ENCODE results near the gene S100A5.

The S100A5 gene

DNA sequence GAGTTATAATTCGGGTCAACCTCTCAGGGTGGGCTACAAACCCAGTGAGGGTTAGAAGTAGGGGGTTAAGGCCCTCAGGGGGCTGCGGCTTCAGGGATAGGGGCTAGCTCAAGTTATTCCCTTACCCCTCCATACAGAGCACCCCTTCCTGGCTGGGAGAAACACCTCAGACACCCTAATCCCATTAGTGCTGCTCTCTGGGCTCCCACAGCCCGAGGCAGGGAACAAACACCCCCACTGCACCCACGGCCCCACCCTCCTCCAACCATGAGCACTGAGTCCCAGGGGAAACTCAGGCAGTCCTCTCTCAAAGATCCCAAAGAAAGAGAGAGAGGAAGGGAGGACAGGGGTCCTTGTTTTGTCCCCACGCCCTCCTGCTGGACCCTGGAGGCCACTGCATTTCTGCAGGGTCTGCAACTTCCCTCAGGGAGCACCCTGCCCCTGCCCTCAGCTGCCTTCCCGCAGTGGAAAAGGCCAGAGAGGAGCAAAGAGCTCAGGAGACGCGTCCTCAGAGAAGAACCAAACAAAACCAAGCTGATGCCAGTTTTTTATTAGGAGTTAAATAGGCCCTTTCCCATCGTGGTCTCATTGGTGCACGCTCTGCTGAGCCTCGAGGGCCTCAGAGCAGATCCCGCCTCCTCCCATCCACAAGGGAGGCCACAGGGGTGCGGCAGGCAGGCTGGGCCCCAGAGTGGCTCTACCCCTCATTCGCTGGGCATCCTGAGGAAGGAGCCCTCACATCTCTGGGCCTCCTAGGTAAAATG, 6.2 kb upstream of the S100A5 start:
- no peak for DNase-seq

DNA sequence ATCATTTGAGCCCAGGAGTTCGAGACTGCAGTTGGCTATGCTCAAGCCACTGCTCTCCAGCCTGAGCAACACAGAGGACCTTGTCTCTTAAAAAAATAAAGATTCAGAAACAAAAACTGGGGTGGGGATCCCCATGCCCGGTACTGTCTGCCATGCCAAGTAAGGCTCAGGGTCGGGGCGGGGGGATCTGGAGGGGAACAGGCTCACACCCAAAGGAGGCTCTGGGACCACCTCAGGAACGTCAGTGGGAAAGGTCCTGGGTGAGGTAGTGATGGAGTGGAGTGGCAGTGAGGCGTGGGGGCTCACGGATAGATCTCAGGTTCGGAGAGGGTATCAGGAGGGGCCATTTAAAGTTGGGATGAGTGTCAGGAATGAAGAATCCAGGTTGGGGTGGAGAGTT, 5.6 kb upstream of the S100A5 start:
- DNase-seq, result no peak

DNA sequence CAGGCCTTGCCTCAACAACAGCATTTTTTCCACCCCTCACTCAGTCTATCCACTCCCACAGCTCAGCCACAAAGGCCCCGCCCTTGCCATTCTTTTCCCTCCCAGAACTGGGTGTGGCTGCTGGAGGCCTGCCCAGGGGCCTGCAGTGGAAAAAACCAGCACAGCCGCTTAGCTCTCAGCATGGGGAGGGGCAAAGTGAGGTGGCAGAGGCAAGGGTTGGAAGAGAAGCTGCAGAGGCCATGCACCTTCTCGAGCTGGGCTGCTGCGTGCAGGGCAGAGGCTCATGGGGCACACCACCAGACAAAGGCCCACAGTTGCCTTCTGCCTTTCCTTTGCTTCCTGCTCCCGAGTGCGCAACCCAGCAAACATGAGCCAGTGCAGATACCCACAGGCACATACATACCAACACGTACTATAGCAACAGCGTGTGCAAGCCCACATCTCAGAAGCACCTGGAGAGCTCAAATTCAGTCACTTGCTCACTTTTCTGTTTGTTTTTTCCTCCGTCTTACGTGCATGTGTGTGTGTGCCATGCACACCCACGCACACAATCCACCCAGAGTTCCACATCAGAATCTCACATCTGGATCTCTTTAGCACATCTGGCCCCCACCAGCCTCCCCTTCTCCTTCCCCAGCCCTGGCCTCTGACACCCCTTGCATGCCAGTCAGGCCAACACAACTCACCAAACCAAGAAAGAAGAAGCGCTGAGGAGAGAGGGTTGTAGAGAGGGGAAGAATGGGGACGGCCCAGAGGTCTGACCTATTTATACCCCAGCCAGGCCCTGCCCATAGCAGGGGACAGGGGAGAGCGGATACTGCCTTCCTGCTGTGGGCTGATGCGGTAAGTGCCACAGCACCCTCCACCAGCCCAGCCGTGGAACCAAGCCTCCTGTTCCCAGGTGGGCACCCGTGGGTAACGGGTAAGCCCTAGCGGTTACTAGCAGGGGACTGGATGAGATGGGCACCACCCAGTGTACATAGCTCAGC, 4.6 kb upstream of the S100A5 start, which contains the start of gene S100A4:
TSS of gene S100A4 (minus strand) at position 740 of the 989 bp plus-strand sequence. CDS start 1,012 bp downstream, outside the sequence.
- DNase-seq, result peak; percentile 88

DNA sequence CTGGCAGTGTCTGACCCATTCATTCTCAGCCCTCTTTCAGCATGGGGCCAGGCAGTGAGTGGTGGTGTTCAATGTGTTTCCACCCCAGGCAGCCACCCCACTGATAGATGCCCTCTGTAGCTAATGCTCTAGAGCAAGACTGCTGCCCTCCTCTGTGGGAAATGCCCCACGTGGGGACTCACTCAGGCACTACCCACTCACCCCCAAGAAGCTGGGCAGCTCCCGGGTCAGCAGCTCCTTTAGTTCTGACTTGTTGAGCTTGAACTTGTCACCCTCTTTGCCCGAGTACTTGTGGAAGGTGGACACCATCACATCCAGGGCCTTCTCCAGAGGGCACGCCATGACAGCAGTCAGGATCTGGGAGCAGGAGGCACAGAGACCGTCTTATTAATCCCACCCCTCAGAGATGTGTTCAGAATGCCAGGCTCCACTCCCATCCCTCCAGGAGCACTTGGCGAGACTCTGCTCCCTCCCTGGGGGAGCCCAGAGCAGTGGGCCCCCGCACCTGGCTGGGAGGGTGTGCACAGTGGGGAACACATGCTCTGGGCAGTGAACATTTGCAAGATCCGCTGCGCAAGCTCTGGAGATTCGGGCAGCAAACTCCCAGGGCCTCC, 3.8 kb upstream of the S100A5 start:
- no peak for DNase-seq

DNA sequence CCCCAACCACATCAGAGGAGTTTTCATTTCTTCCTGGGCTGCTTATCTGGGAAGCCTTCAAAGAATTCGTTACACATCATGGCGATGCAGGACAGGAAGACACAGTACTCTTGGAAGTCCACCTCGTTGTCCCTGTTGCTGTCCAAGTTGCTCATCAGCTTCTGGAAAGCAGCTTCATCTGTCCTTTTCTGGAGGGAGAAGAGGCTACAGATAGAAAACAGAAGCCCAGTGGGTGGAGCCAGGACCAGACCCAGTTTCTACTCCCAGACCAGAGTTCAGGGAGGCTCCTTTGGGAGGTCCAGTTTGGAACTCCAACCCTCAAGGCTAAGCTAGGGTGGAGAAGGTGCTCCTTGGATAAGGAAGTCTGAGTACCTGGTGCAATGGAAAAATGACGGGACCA, 3.0 kb upstream of the S100A5 start:
- no peak for DNase-seq

DNA sequence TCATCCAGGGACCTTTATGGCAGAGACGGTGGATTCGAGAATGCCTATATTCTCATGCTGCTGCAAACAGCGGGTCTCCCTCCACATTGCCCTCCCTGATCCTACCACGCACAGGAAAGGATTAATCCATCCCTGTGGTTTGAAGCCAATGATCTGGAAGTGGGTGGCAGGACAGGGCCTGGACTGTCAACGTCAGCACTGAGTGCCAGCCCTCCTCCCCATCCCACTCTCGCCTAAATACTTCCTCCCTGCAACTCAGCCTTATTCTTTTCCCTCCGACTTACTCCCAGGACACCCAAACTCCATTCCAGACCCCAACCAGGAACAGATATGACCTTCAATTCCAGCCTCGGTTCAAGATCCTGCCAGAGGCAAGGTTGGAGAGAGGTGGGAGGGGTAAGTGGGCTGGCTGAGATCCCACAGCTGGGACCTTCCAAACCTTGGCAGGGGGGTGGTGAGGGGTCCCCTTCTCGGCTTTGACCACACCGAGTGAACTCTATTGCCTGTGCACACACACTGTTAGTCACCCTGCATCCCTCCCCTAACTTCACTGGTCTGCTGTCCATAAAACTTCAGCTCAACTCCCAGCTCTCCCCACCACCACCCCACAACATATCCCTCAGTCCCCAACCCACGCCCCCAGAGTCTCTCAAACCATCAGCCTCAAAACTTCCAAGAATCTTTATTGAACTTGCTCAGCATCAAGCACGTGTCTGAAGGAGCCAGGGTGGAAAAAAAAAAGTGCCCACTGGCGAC, 2.4 kb upstream of the S100A5 start:
- DNase-seq, result no peak

DNA sequence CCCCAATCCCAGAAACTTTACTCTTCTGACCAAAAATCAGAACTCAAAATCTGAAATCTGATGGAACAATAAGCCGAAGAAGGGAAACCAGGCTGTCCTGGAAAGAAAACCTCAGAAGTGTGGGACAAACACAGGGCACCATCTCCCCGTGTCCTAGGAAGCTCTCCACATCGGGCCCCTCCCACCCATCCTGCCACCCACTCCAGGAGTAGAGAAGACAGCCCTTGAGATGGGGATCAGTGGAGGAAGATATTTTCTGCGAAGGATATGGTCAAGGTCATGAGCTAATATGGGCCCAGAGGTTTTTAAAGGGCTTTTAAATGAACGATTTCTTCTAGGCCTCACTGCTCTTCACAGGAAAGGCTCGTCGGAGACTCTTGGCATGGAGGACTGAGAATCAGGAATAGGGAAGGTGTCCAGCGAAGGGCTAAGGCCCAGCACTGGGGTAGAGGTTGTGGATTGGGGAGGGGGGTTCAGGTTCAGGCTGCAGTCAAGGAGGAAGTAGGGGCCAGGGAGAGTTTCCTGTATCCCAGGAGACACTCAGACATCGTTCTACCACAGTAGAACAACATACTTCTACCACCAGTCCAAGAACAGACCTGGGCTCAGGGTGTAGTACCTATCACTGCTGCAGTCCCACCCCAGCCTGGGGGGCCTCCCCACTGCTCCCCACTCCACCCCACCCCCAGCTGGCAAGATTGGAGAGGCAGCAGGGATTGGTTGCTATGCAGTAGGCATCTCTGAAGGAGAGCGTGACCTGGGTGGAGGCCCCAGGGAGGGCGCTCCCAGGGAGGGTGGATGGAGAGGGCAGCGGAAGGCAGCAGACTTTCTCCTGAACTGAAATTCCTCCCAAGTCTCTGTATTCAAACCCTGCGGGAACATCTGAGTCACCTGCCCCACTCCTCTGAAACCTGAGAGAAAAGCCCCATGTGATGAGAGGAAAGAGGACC, 1.2 kb upstream of the S100A5 start:
- no peak for DNase-seq

DNA sequence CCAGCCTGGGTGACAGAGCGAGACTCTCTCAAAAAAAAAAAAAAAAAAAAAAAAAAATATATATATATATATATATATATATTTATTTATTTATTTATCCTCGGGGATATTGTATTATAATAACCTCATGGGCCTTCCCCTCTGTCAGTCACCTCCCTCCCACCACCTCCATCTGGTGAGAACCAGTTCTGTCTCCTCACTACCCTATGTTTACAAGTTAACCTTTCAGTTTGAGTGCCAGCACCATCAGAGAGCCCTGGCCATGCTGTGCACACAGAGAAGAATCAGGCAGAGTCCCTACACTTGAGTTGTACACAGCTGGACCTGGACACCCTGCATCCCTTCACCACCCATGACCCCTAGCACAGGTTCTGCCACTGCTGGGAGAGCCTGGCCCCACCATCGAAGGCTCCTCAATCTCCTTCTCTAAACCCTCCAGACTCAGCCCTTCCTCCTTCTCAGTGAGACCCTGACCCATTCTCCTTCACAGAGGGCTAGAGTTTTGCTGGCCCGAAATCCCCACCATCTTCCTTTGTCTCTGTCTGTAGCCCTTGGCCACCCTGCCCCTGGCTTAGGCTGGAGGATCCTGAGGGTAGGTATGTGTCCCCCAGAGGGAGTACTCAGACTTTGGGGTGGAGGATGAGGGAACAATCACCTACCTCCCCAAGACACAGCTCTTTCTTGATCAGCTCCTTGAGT, 1.2 kb downstream of the S100A5 start:
- DNase-seq, result no peak

DNA sequence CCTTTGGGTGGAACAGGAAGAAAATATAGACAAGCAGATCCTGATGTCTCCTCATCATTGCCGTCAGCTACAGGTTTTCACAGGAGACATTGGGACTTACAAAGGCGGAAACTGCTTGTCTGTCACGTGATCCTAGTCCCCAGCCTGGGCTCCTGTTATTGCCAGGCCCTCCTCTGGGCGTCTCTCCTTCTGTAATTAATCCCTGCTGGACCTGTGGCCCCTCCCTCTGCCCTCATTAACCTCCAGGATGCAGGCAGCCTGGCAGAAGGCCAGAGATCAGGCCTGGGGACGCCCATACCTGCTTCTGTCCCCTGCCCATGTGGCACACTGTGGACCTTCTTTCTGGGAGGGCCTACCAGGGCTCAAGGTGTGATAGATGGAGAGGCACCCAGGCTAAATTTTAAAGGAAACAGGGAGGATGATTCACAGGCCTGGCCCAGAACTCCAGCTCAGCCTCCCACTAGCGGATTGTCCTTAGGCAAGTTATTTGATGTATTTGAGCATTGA, 2.4 kb downstream of the S100A5 start:
- DNase-seq, result no peak

DNA sequence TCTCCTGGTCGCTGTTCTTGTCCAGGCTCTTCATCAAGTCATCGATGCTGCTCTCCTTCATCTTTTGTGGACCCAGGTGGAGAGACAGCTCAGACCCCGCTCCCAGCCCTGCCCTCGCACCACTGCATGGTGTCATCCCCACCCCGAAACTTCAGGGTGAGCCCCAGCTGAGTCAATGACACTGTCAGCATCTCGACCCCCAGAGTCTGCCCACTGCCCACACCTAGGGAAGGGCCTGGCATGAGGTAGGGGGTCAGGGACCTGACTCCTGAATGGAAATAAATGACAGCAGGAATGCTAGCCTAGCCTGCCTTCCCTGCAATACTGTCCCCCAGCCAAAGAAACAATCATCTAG, 3.4 kb downstream of the S100A5 start:
- no peak for DNase-seq

DNA sequence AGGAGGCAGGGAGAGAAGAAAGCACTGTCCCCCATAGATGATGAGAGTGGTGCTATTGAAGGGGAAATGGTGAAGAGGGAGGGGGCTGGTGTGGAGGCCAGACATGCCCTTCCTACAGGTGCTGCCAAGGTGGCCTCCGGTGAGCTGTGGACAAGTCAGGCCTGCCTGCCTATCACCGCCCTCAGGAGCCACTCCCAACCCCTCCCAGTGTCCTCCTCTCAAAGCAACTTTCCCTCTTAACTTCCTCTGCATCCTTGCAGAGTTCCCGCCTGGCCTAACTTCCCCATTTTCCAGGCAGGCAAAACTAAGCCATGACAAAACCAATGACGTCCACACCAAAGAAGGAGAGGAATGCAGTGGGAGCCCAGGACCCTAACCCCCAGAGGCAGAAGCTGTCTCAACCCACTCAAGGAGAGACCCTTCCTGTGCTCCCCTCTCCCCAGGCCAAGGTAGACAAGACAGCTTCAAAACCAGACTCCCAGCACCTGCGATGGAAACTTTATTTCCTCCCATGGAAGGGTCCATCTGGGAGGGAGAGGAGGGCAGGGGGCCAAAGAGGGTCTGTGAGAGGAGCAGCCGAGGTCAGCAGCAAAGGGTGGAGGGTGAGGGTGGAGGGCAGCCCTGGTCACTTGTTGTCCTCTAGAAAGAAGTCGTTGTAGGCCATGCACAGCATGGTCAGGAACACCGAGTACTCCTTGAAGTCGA, 3.9 kb downstream of the S100A5 start:
- DNase-seq, result no peak

DNA sequence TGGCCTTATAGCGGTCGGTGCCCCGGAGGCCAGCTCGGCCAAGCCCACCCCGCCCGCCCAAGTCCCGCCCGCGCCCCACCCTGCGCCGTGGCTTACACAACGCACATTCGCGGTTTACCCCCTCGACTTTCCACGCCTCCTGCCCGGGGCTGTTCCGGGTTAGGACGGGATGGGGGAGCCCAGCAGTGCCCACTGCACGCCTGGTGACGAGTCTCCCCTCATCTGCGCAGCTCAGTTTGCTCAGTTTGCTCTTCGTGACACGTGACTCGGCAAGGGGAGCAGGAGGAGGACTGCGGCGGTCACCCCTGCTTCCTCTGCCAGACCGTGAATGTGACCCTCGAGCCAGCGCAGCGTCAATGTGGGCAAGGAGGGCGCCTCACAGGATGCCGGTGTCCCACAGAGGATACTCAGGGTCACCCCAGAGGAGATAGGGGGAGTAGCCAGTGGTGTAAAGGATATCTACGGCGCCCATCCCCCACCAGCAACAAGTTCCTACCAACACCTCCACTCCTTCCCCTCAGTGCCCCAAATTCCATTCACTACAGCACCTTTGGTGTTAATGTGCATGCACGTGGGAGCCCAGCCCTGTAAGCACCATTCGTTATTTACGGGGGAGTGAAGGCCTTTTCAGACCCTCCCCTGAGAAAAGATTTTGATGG, 4.6 kb downstream of the S100A5 start:
- DNase-seq, result peak; percentile 79

DNA sequence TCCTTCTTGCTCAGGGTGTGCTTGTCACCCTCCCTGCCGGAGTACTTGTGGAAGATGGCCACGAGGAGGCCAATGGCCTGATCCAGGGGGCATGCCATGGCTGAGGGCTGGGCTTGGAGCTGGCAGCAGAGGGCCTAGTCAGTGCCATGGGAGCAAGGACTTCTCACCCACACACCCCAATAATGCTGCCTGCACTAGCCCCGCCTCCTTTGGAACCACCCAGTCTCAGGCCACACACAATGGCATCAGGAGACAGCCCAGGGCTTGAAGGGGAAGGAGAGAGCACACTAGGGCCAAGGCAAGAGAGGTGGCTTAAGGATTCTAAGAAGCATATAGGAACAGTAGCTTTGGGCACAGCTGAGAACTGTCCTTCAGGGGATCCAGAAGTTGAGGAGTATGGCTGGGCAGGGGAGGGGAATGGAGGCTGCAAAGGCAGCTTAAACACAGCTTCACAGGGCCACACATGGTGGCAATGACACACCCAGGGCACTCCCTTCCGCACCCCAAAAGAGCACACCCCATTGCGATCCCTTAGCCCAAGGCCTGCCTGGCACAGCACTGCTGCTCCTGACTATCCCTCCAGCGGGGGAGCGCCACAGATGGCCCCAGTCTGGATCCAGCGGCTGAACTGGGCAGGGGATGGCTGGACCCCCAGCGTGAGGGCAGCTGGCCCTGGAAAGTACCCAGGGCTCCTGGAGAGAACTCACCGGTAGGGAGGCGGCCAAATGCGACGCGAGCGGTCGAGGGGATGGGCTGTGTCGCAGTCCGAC, 5.3 kb downstream of the S100A5 start, which contains the start of gene S100A6:
TSS of gene S100A6 (minus strand) at position 750 of the 770 bp plus-strand sequence. CDS start at position 98, 652 bp downstream.
- DNase-seq, result peak; percentile 39

DNA sequence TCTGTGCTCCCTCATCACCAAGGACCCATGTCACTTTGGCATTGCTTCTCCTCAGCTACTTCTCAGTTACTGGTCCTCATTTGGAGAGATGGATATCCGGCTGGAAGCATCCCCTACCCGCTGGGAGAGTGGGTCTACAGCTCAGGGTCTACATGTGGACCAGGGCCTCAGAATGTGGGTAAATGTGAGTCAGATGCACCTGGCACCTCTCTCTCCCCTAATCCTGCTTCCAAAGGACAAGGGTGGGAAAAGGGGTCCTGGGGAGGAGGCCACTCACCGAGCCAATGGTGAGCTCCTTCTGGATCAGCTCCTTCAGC, 5.9 kb downstream of the S100A5 start:
- no peak for DNase-seq

DNA sequence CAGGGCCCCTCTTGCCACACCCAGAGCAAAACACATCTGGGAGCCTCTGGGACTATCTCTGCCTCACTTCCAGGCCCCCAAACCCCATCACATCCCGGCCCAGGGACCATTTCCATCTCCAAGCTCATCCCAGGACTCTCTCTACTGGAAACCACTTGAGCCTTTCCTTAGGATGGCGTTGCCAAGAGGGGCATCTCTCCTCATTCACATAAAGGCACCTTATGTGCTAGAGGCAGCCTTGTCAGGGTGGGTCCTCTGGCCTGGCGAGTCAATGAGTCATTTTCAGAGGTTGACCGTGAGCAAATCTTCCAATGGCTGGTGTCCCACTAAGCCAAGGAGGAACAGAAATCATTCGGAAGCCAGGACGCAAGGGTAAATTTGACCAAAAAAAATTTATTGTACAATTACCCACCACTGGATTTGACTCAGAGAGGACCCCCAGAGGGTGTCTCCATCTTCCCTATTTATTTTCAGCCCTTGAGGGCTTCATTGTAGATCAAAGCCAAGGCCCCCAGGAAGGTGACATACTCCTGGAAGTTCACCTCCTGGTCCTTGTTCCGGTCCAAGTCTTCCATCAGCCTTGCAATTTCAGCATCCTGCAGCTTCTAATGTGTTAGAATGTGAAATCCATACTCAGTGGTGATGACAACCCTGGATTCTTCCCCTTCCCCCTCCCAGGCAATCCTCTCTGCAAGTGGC, 6.4 kb downstream of the S100A5 start:
- DNase-seq, result no peak

DNA sequence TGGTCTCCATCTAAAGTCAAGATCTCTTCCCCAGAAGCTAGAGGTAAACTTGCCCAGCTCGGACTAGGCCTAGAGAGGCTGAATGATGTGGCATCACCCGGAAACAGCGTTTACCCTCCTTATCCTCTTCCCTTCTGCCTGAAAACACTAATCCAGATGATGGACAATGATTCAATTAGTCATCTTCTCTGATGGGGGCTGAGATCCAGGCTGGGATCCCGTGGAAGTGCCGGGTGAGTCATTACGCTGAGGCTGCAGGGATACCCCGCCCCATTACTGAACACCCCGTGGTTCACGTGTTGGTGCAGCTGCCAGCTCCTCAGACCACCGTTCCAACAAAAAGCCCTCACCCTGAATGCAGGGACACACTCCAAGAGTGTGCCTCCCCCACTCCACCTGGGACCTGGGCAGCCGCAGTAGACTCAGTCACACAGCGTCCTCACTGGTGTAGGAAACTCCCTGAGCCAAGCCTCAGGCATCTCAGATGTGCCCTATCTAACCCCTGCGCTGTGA, 7.0 kb downstream of the S100A5 start:
- DNase-seq, result no peak

DNA sequence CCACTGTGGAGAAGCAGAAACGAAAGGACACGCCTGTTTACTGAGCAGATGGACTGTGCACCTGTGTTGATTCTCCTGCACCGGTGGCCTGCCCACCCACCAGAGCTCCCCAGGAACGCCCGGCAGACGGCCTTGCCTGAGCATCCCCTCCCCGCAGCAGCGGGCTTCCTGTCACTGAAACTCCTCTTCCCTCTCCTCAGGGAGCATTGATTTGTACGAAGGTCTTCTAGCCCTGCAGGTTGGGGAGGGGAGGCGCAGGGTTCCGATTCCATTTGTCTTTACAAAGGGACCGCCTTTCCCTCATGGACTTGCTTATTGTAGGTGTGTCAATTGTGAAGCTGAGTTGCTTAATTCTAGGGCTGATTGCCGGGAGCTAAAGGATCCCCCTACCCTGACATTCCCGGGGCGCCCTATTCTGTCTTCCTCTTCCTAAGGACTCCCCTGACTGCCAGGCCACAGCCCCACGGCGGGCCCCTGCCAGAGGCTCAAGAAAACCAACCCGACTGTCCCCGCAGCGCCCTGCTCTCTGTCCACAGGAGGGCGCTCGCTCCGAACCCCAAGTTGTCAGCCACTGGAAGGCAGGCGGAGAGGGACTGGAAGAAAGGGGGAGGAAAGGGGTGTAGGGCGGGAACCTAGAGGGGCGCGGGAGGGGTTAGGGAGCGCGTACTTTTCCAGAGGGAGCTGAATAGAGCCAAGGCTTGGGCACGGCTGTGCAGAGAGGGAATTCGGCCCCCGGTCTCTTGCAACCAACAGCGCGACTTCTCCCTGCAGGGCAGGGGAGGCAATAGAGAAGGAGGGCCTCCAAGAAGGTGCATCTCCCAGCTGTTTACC, 7.8 kb downstream of the S100A5 start:
- DNase-seq, result peak; percentile 78
